GM18907 (cell line): ENCODE results near the gene PRKCH.

ENCODE experiments used
- ATAC-seq: cut with Tn5 transposase; IDR thresholded peaks from one replicate; pipeline ENCODE4 v1.9.1; 2021; ENCODE audit warnings: mild to moderate bottlenecking, moderate library complexity; ENCODE audit not compliant: unreplicated experiment

The PRKCH gene

GRCh38 chr14:61360796-61361525, 39.6 kb downstream of the PRKCH start:
- no peak for ATAC-seq

GRCh38 chr14:61362072-61362750, 40.8 kb downstream of the PRKCH start:
- ATAC-seq = no peak

GRCh38 chr14:61364243-61364642, 42.9 kb downstream of the PRKCH start:
- ATAC-seq = no peak

GRCh38 chr14:61365667-61366212, 44.4 kb downstream of the PRKCH start:
- ATAC-seq = no peak

GRCh38 chr14:61368114-61368710, 46.8 kb downstream of the PRKCH start:
- ATAC-seq = no peak

DNA sequence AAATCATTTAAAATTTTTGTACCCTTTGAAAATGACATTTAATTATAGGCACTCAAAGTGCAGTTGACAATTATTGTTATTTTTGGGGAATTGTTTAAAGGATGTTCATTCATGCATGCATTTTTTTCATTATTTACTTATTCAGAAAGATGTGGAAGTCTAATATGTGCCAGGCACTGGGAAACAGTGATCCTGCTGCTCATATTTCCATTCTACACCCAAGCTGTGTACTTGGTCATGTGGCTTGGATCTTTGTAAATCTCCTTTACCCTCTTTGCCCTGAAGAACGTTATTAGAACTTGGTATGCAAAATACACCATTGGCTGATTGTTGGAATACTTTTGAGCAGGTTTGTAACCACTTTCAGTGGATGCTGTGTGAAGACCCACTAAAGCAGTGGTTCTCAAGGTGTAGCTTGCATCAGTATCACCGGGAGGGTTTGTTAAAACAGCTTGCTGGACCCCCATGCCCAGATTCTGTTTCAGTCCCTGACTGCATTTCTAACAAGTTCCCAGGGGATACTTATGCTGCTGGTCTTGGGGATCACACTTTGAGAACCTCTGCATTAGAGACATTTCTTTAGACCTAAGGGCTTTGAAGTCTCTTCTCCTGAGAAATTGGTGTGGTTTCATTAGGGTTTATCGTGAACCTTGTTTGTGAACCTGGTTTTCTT, 47.5 kb downstream of the PRKCH start:
- ATAC-seq = no peak

- ATAC-seq = no peak
Measured at GRCh38 chr14:61369454-61369810, 48.1 kb downstream of the PRKCH start.

GRCh38 chr14:61372379-61372778, 51.0 kb downstream of the PRKCH start:
- ATAC-seq = no peak

GRCh38 chr14:61372842-61373555, 51.6 kb downstream of the PRKCH start:
- no peak for ATAC-seq

- no peak for ATAC-seq
Measured at GRCh38 chr14:61374284-61374683, 52.9 kb downstream of the PRKCH start.

- no peak for ATAC-seq
Measured at GRCh38 chr14:61375218-61375617, 53.8 kb downstream of the PRKCH start.

GRCh38 chr14:61376314-61376713, 54.9 kb downstream of the PRKCH start:
- no peak for ATAC-seq

GRCh38 chr14:61377749-61378148, 56.4 kb downstream of the PRKCH start:
- no peak for ATAC-seq

DNA sequence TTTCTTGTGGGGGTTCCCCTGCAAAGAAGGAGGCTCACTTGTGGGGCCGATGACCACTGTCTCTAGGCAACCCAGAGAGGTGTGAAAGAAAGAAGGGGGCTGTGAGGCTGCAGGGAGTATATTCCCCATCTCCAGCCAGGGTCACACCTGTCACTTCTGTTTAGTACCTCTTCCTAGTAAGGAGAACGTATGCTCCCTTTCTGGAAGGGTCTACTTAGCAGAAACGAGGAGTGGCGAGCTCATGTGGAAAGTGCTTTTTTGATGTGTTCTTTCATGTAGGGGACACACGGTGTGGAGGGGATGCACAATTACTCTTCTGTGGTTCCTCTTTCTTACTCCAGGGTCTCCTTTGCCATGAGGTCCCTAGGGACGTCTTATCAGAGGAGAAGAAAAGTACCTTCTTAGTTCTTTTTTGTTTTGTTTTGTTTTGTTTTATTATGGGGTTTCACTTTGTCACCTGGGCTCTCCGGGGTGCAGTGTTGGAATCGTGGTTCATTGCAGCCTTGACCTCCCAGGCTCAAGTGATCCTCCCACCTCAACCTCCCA, 58.3 kb downstream of the PRKCH start:
- ATAC-seq = no peak

DNA sequence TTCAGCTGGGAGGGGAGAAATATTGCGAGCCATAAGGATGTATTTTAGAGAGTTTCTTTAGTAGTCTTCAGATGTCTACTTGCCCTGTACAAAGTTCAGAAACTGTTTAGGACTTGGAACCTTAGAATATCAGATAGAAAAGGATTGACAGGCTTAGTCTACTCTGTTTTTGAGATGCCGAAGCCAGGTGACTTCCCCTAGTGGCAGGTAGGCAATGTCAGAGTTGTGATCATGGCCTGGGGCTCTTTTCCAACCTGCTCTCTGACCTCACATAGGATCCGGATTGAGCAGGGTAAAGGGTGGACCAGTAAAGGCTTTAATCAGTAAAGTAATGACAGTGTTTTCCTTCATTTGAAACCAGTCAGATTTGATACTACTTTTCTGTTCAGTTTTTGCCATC, 59.6 kb downstream of the PRKCH start:
- no peak for ATAC-seq

DNA sequence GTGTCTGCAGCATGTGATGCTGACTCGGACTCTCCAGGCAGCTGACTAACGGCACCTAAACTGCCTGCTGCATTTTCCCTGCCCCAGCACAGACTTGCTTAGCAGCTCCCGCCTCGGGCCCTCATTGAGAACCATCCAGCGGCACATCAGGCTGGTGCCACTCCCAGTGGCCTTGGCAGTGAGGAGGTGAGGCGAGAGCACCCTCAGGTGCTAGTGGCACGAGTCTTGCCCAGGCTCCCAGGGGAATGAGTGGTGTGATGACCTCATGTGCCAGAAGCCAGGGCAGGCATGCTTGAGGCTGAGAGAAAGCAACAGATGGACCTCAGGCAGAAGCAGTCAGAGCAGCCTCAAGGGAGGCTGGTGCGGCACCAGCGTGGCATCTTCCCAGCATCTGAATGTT, 60.2 kb downstream of the PRKCH start:
- ATAC-seq = no peak

DNA sequence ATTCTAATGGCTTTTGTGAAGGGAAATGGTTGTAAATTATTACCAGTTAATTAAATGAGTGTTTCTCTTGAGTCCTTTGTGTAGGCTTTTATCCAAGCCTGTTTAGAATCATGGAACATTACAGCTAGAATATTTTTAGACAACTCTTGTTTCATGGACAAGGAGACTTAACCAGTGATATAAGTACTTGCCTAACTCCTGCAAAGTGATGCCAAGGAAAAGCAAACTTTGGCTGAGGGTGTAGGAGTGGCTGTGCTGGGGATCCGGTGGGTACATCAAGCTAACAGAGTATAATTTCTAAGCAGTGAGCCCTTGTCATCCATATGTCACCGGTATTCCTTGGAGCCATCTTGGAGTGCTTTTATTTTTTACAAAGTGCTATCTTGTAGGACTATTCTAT, 61.5 kb downstream of the PRKCH start:
- ATAC-seq = no peak

- ATAC-seq = no peak
Measured at GRCh38 chr14:61385002-61385685, 63.8 kb downstream of the PRKCH start.

- no peak for ATAC-seq
Measured at GRCh38 chr14:61386173-61386772, 64.9 kb downstream of the PRKCH start.

GRCh38 chr14:61387076-61387475, 65.7 kb downstream of the PRKCH start:
- ATAC-seq = no peak
